ENCODE results near the gene WNT7A.
"Not testable (repeated sequence)": the region's sequence is repeated elsewhere in the genome, so short reads cannot be mapped to it uniquely, and the experiment has no call there.

Gene WNT7A

DNA sequence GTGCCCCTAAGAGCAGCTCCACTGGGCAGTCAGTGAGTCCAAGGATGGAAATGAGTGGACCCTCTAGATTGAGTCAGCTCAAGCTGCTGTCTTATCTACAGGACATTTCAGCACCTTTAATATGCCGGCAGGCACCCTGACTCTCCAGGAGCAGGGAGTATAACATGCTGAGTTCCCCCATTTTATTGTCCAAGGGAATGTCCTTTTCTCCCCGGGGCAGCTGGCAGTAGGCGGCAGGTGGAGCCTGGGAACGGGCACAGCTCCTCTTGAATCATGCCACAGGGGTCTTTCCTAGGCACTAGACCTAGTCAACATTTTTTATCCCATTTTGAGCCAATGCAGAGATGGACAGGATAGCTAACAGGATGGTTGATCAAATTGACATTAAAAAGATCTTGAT lies 14.8 kb downstream of the WNT7A start:
- no peak for DNase-seq (ENCODE audit: low read depth)

GRCh38 chr3:13863965-13864595 lies 15.8 kb downstream of the WNT7A start:
- no peak for DNase-seq (ENCODE audit: low read depth)

GRCh38 chr3:13863382-13863952 lies 16.4 kb downstream of the WNT7A start:
- DNase-seq (ENCODE audit: low read depth), result no peak

DNA sequence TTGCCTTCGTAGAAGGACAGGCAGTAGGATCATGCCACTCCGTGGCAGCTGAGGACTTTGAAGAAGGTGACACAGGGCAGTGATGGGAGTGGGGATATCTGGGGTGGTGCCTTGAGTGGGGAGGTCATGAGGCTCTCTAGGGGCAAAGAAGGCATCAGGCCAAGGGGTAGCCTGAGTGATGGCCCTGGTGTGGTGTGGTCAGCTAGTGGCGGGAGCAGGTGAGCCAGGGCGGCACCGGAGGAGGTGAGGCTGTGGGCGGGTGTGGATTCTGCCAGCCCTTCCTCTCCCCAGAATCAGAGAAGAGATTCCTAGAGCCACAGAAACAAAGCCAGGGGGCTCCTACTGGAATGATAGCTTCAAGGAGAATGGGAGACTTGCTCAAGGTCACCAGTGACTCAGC lies 18.4 kb downstream of the WNT7A start:
- DNase-seq (ENCODE audit: low read depth), result no peak

GRCh38 chr3:13860001-13860400 lies 19.9 kb downstream of the WNT7A start:
- DNase-seq (ENCODE audit: low read depth), result no peak

GRCh38 chr3:13858768-13859520 lies 20.9 kb downstream of the WNT7A start:
- DNase-seq (ENCODE audit: low read depth), result no peak

- no peak for DNase-seq (ENCODE audit: low read depth)
Measured at GRCh38 chr3:13857702-13858380, 22.0 kb downstream of the WNT7A start.

GRCh38 chr3:13856628-13857027 lies 23.2 kb downstream of the WNT7A start:
- DNase-seq (ENCODE audit: low read depth), result not testable (repeated sequence)

- DNase-seq (ENCODE audit: low read depth), result no peak
Measured at GRCh38 chr3:13856006-13856405, 23.9 kb downstream of the WNT7A start.

DNA sequence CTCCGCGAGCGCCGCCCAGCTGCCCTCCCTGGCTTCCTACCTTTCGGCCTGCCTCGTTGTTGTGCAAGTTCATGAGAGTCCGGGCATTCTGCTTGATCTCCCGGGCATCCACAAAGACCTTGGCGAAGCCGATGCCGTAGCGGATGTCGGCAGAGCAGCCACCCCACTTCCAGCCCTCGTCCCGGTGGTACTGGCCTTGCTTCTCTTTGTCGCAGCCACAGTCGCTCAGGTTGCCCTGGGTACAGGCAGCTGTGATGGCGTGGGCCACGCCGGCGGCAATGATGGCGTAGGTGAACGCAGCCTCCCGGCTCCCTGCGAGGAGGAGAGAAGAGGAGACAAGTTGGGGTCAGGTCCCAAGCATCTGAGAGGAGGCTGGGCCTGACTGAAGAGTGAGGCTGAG lies 25.4 kb downstream of the WNT7A start:
- DNase-seq (ENCODE audit: low read depth), result no peak

DNA sequence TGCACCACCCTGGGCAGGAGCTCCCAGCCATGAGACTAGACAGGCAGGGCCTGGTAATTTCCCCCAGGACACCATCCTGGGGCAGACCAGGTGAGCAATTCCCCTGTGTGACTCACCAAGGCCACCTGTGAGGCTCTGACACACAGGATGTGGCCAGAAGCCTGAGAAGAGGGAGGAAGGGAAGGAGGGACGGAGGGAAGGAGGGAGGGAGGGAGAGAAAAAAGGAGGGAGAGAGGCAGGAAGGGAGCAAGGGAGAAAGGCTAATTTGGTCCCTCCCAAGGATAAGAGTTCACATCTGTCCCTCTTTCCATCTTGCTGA lies 25.9 kb downstream of the WNT7A start:
- DNase-seq (ENCODE audit: low read depth), result no peak

- no peak for DNase-seq (ENCODE audit: low read depth)
Measured at GRCh38 chr3:13853256-13853977, 26.5 kb downstream of the WNT7A start.

- no peak for DNase-seq (ENCODE audit: low read depth)
Measured at GRCh38 chr3:13852638-13853009, 27.2 kb downstream of the WNT7A start.

DNA sequence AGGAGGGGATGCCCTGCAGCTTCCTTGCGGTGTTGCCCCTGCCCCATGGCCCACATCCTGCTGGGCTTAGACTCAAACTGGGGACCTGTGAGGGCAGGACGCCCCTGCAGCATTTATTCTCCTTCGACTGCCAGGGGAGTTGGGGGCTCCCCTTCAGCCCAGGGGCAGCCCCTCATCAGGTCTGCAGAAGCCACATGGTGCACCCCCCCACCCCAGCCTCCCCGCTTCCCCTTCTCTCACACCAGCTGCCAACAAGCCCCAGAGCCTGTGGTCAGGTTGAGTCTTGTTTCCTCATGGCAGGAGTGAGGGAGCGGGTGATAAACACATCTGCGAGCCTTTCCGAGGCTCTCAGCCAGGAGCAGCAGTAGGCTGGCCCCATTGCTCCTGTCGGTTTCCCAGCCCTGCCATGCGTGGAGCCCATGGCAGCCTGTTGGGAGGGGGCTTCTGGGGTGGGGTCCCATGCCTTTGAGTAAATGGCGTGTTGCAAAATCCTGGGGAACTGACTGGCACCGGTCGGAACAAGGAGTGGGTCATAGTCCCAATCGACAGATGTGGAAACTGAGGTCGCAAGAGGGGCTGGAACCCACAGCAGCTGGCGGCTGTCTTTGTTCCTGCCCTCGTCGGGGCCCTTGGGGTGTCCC lies 27.8 kb downstream of the WNT7A start:
- no peak for DNase-seq (ENCODE audit: low read depth)

GRCh38 chr3:13851091-13851849 lies 28.6 kb downstream of the WNT7A start:
- DNase-seq (ENCODE audit: low read depth), result no peak

DNA sequence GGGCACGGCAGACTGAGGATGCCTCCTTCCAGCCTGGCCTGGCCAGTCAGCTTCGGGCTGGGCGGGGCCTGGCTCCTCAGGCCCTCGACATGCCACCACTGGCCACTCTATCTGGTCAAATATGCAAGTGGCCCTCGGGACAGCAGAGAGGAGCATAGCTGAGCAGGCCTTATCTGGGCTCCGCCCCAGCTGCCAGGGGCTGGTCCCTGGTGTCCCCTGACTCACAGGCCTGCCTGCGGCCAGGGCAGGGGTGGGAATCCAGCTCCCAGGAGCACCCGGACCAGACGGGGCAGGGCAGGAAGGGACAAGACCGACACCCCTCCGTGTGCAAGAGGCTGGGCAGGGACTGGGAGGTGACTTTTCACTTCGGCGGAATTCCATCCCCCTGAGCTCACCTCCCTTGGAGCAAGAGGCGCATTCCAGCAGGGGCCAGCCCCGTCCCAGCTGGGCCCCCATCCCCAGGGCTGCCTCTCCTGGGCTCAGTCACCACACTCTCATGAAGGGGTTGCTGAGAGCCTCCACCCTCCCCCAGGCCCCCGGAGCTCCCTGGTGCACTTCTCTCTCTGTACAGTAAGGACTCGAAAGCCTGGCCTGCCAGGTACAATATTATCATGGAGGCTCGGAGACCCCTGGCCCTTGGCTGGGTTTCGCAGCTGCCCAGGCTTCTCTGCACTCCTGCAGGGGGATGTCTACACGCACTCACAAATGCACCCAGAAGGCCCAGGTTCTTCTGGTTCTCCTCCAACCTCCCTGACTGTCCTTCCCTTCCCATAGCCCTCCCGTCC lies 29.5 kb downstream of the WNT7A start:
- DNase-seq (ENCODE audit: low read depth), result no peak

DNA sequence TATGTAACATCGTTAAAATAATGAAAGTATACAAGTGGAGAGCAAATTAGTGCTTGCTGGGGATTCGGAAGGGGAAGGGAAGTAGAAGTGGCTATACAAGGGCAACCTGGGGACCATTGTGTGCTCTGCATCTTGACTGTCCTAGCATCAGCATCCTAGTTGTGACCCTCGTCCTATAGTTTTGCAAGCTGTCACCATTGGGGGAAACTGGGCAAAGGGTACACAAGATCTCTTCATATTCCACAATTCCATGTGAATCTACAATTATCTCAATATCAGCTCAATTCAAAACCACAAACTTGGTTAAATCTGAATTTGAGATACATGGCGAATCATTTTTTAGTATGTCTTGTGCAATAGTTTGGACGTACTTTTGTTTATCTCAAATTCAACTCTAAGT lies 30.9 kb downstream of the WNT7A start:
- no peak for DNase-seq (ENCODE audit: low read depth)

DNA sequence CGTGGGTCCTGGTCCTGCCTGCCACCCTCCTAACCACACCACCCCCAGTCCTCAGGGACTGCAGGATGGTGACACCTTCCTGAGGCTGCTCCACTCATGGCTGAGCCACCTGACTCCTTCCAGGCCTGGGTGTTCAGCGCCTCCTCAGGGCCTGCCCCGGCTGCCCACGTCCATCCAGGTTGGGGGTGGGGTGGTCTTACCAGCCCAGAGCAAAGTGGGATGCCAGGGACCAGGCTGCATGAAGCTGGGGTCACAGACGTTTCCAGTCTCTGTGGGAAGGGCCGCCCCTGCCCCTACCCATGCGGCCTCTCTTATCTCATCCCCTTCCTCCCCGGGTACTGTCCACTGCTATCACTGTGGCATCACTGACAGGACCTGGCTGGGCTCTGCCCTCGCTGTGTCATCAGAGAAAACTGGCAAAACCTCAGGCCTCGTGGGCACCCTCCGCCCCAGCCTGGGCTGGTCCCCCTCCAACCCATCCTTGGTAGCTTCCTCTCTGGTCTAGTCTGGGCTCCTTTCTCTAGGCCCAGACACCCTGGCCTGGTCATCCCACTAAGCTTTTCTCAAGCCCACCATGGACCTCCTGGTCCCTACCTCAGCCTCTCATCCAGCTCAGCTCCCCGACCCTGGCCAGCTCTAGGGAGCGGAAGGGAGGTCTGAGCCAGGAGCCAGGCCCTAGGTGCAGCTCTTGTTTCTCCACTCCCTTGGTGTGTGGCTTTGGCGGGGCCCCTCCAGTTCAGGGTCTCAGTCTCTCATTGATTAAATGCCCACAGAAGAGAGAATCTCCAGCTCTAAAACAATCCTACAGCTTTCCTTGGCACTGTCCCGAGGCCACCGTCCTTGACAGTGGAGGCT lies 32.9 kb downstream of the WNT7A start:
- no peak for DNase-seq (ENCODE audit: low read depth)

- no peak for DNase-seq (ENCODE audit: low read depth)
Measured at GRCh38 chr3:13846238-13846637, 33.6 kb downstream of the WNT7A start.

GRCh38 chr3:13845806-13846205 lies 34.1 kb downstream of the WNT7A start:
- DNase-seq (ENCODE audit: low read depth), result no peak
